Ovary (tissue), 9 donors: Measurements from ENCODE around the gene OSBPL9. TPM values are rescaled to one million over a fixed set of nuclear protein-coding genes. Genes with fewer than 3 reads are reported as not detected.

ENCODE experiments used
- DNase-seq, 5 donors: peaks; one replicate each; pipeline ENCODE4 v3.0.0-alpha.2; 2019 to 2020
- H3K27ac ChIP-seq, 2 donors: fragments of 200-600 bp; one replicate each; pipeline versions ENCODE4 v1.5.1 to v1.8.0; 2019 to 2022
- H3K27me3 ChIP-seq: fragments of 200-600 bp; one replicate; pipeline ENCODE4 v1.8.0; 2022
- H3K36me3 ChIP-seq: fragments of 200-600 bp; sonication (generic); one replicate; pipeline ENCODE4 v1.5.1; 2019
- H3K4me1 ChIP-seq: one replicate; pipeline ENCODE4 v1.8.1; 2013; ENCODE audit warnings: mild to moderate bottlenecking, moderate library complexity; ENCODE audit not compliant: insufficient read depth
- H3K4me3 ChIP-seq: fragments of 200-600 bp; sonication (generic); one replicate; pipeline ENCODE4 v1.5.1; 2017
- H3K9me3 ChIP-seq, 2 donors: fragments of 200-600 bp in 1 of 2; sonication (generic) in 1 of 2; one replicate each; pipeline versions ENCODE4 v1.5.1 to v1.8.1; 2013 to 2019; ENCODE audit warnings: mild to moderate bottlenecking in 1 of 2, moderate library complexity in 1 of 2
- CTCF ChIP-seq, 3 donors: fragments of 450-650 bp in 2 of 3; fragments of 200-600 bp in 1 of 3; IDR thresholded peaks; one replicate each; pipeline versions ENCODE4 v1.5.1 to v1.8.0; 2016 to 2022; ENCODE audit warnings: antibody characterized with exemption in 3 of 3, mild to moderate bottlenecking in 1 of 3
- EP300 ChIP-seq: sonication (generic); formaldehyde crosslinking; IDR thresholded peaks from one replicate; pipeline ENCODE4 v1.6.1; 2017; ENCODE audit warnings: antibody characterized with exemption
- POLR2A ChIP-seq: fragments of 450-650 bp; IDR thresholded peaks from one replicate; pipeline ENCODE4 v1.6.1; 2017; ENCODE audit warnings: antibody characterized with exemption, mild to moderate bottlenecking, moderate library complexity
- WGBS, 3 donors: extraction: QIAGEN DNeasy Blood & Tissue Kit in 1 of 3; methylation state at CpG; one replicate each; pipeline versions ENCODE4 v1.1.5 to v1.1.7; 2013 to 2017; 5-methylcytosine and 5-hydroxymethylcytosine counted together
- intact Hi-C, 4 donors: fragments of 100-400 bp; cut with DNase I; formaldehyde crosslinking; loops; one replicate each; pipeline versions ENCODE4 v1.11.0 to v1.15.1; 2022 to 2023
- microRNA counts: library from miRNA; unstranded; fragments of <30 nt; microRNA quantifications from one replicate; lab custom pipeline; 2016
- microRNA-seq, 3 donors: library from miRNA; unstranded; fragments of <30 nt; microRNA quantifications; one replicate each; pipeline versions ENCODE4 to v1.2.0, GENCODE V29; 2019 to 2020
- polyA plus RNA-seq, 2 donors: library from polyadenylated mRNA; stranded (reverse); fragments of 200-250 nt in 1 of 2; fragments of 350-450 nt in 1 of 2; fragmentation: Illumina TruSeq in 1 of 2; extraction: RNeasy Lipid Tissue Mini Kit (QIAGEN cat#74804) in 1 of 2; gene quantifications; one replicate each; pipeline ENCODE4 v1.2.3, GENCODE V29; 2013 to 2014
- small RNA-seq: library from RNA; depleted of rRNA; stranded (forward); fragments of <200 nt; gene quantifications from one replicate; pipeline ENCODE3, GENCODE V24; 2016
- total RNA-seq, 7 donors: library from RNA; depleted of rRNA in 2 of 7; stranded (reverse); fragments of >200 nt in 2 of 7; fragmentation: NEBNext Ultra II Directional in 3 of 7; extraction: Animal tissue kit (Norgen Biotek cat#: 25700) in 3 of 7; gene quantifications; one replicate each; pipeline versions ENCODE4 v1.1.0 to v1.2.4, GENCODE V29; 2016 to 2023
- donor health status: DM: no; HTN: no; CAD: no; lungs with moderate emphysema.
- donor health status: DM: no; HTN: no; CAD: no.
- donor health status: Bipolar disorder and iron deficiency.
- donor health status: DM: yes; HTN: yes; CAD: no.
- donor health status: DM: no; HTN: no; CAD: no.
- donor health status: DM: yes; HTN: yes; CAD: no.

Gene OSBPL9
- total and polyA plus RNA-seq, 9 donors, result 53.1 to 92.4 (median 72.6) TPM

- DNase-seq, result no peak
- Histone ChIP-seq H3K4me1 (no peaks in the 10 kb centered on the region), H3K27ac (no peak overlapping the region), H3K9me3 (no peaks in the 10 kb centered on the region), H3K36me3 (no peaks in the 10 kb centered on the region), H3K27me3 (no peaks in the 10 kb centered on the region), H3K4me3 (no peak overlapping the region)
- TF ChIP-seq EP300, result no peak
- TF ChIP-seq CTCF (IDR thresholded peaks at IDR 0.05), result no peak
- TF ChIP-seq POLR2A, result no peak
- intact Hi-C loops, result no loop called here
- WGBS, 3 donors, result 95 to 100% (median 95%) methylated on average over 1 of the region's 1 CpG
Measured at GRCh38 chr1:51819810-51820209, 202.9 kb downstream of the OSBPL9 start.

- H3K4me3 ChIP-seq, result no peak overlapping the region
- TF ChIP-seq CTCF (IDR thresholded peaks at IDR 0.05), result no peak
- TF ChIP-seq POLR2A, result no peak
- no peak for TF ChIP-seq EP300
- no peaks in the 10 kb centered on the region for H3K27me3 ChIP-seq
- no peak for DNase-seq
- intact Hi-C loops, result no loop called here
- H3K27ac ChIP-seq, result no peak overlapping the region
- no peaks in the 10 kb centered on the region for H3K9me3 ChIP-seq
- no peaks in the 10 kb centered on the region for H3K36me3 ChIP-seq
- WGBS, 3 donors, result 96 to 100% (median 100%) methylated on average over 2 of the region's 2 CpGs
- H3K4me1 ChIP-seq, result no peaks in the 10 kb centered on the region
Measured at GRCh38 chr1:51829058-51829457, 212.2 kb downstream of the OSBPL9 start.

- Histone ChIP-seq H3K4me1 (no peaks in the 10 kb centered on the region), H3K4me3 (no peak overlapping the region), H3K27me3 (no peaks in the 10 kb centered on the region), H3K27ac (no peak overlapping the region), H3K36me3 (no peaks in the 10 kb centered on the region), H3K9me3 (no peaks in the 10 kb centered on the region)
- DNase-seq, result no peak
- TF ChIP-seq POLR2A (no peak), EP300 (no peak), CTCF (IDR thresholded peaks at IDR 0.05) (no peak)
- intact Hi-C loops, result no loop called here
- 92 to 96% (median 96%) methylated on average over 2 of the region's 2 CpGs for WGBS, 3 donors
Measured at GRCh38 chr1:51833700-51834099, 216.8 kb downstream of the OSBPL9 start.

GRCh38 chr1:51837243-51837642 lies 220.4 kb downstream of the OSBPL9 start:
- Histone ChIP-seq H3K27me3 (no peaks in the 10 kb centered on the region), H3K4me1 (no peaks in the 10 kb centered on the region), H3K9me3 (no peaks in the 10 kb centered on the region), H3K27ac (no peak overlapping the region), H3K36me3 (no peaks in the 10 kb centered on the region), H3K4me3 (no peak overlapping the region)
- TF ChIP-seq POLR2A (no peak), CTCF (IDR thresholded peaks at IDR 0.05) (no peak), EP300 (no peak)
- WGBS, 3 donors, result 88 to 91% (median 89%) methylated on average over 1 of the region's 1 CpG
- intact Hi-C loops, result no loop called here
- no peak for DNase-seq

MicroRNAs within 50 kb of the gene (microRNA counts, 767-probe panel; counts per million panel counts)
- microRNA hsa-miR-761 (lab: Ali Mortazavi, UCI), result 530 counts per million, percentile 78 among the panel's probes with 10 or more counts

Small RNA genes within 50 kb of the gene (microRNA-seq; reads per million reads assigned to microRNA genes)
- gene MIR761, result 0 reads per million in 3 donors

Small RNA genes within 50 kb of the gene (small RNA-seq; reads per million reads assigned to genes)
- gene AL050343.2, result not detected
- not detected for gene RF00568

Other genes with a start within 250 kb of the OSBPL9 start
- 10 to 100 TPM; 52.3 to 84.0 (median 74.3) TPM for gene EPS15, start 97.8 kb upstream of the OSBPL9 start, total RNA-seq
- gene EPS15, start 97.8 kb upstream of the OSBPL9 start, polyA plus RNA-seq, result 10 to 100 TPM; 20.9 to 38.7 TPM